GM12874 (cell line): ENCODE results near the gene KLHL1.

Experiments used
- CTCF ChIP-seq: IDR thresholded peaks from 2 replicates; pipeline ENCODE4 v1.5.1; 2011; ENCODE audit warnings: low read depth, mild to moderate bottlenecking, control low read depth, low read length, moderate library complexity; ENCODE audit not compliant: insufficient read depth

Gene KLHL1

GRCh38 chr13:69809152-69809551, 299.1 kb downstream of the KLHL1 start:
- no peak for TF ChIP-seq CTCF

GRCh38 chr13:69796256-69796655, 312.0 kb downstream of the KLHL1 start:
- TF ChIP-seq CTCF, result no peak

GRCh38 chr13:69793783-69794453, 314.3 kb downstream of the KLHL1 start:
- TF ChIP-seq CTCF, result no peak

GRCh38 chr13:69776937-69777336, 331.3 kb downstream of the KLHL1 start:
- TF ChIP-seq CTCF, result no peak

GRCh38 chr13:69769608-69770007, 338.6 kb downstream of the KLHL1 start:
- TF ChIP-seq CTCF, result no peak

GRCh38 chr13:69761581-69761980, 346.7 kb downstream of the KLHL1 start:
- no peak for TF ChIP-seq CTCF

- no peak for TF ChIP-seq CTCF
Observed at GRCh38 chr13:69755101-69755500, 353.2 kb downstream of the KLHL1 start.

- no peak for TF ChIP-seq CTCF
Observed at GRCh38 chr13:69751259-69751658, 357.0 kb downstream of the KLHL1 start.
